Chondrocyte (in vitro differentiated cells): ENCODE data around the gene MRPS15. TPM values are rescaled to one million over a fixed set of nuclear protein-coding genes. Genes with fewer than 3 reads are reported as not detected.
"Not testable (repeated sequence)": the region's sequence is repeated elsewhere in the genome, so short reads cannot be mapped to it uniquely, and the experiment has no call there.

Experiments used
- DNase-seq: peaks from one replicate; pipeline ENCODE4 v3.0.0; 2021; ENCODE audit warnings: mixed read lengths, low spot score
- H3K27ac Mint-ChIP-seq: one replicate; pipeline ENCODE4 v1.8.0; 2021; ENCODE audit warnings: mild to moderate bottlenecking, moderate library complexity, mixed read lengths; ENCODE audit not compliant: unreplicated experiment
- H3K27me3 Mint-ChIP-seq: 2 replicates; pipeline ENCODE4 v1.8.0; 2021; ENCODE audit warnings: low read depth, mixed read lengths
- H3K36me3 Mint-ChIP-seq: 2 replicates; pipeline ENCODE4 v1.8.0; 2021; ENCODE audit warnings: low read depth, mixed read lengths
- H3K4me1 Mint-ChIP-seq: 2 replicates; pipeline ENCODE4 v1.8.0; 2021; ENCODE audit warnings: low read depth, mild to moderate bottlenecking, mixed read lengths
- H3K4me3 Mint-ChIP-seq: one replicate; pipeline ENCODE4 v1.8.0; 2021; ENCODE audit warnings: mild to moderate bottlenecking, moderate library complexity, mixed read lengths; ENCODE audit not compliant: unreplicated experiment
- H3K9me3 Mint-ChIP-seq: 2 replicates; pipeline ENCODE4 v1.8.0; 2021; ENCODE audit warnings: low read depth, mixed read lengths
- CTCF ChIP-seq: fragments of 200-600 bp; sonication (generic); IDR thresholded peaks from 2 replicates; pipeline ENCODE4 v1.5.0; 2021; ENCODE audit warnings: antibody characterized with exemption, mild to moderate bottlenecking, moderate library complexity
- total RNA-seq: library from RNA; stranded (reverse); gene quantifications from 3 replicates; pipeline ENCODE4 v1.2.1, GENCODE V29; 2021

Gene MRPS15
- total RNA-seq, 1 donor from 2014 or later, result 51.3 TPM

DNA sequence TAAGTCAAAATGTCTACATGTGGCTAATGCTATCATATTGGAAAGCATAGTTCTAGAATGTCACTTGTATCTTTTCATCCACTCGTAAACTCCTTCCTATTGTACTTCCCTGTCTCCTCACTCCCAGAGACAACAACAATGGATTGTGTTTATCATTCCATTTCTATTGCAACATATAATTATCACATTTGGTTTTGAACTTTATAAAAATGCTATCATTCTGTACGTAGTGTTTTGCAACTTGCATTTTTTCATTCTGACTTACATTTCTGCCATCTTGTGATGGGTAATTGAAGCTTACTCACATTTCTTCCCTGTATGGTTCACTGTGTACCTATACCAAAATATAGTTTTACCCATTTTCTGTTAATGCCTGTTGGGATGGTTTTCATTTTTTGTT is 33.0 kb upstream of the MRPS15 start:
- Mint-ChIP-seq H3K4me3 (no peak overlapping the region), H3K27ac (no peak overlapping the region), H3K36me3 (no peaks in the 10 kb centered on the region), H3K9me3 (no peaks in the 10 kb centered on the region), H3K27me3 (peaks cover 40% of the 10 kb centered on the region), H3K4me1 (no peaks in the 10 kb centered on the region)
- DNase-seq, result no peak
- no peak for TF ChIP-seq CTCF

DNA sequence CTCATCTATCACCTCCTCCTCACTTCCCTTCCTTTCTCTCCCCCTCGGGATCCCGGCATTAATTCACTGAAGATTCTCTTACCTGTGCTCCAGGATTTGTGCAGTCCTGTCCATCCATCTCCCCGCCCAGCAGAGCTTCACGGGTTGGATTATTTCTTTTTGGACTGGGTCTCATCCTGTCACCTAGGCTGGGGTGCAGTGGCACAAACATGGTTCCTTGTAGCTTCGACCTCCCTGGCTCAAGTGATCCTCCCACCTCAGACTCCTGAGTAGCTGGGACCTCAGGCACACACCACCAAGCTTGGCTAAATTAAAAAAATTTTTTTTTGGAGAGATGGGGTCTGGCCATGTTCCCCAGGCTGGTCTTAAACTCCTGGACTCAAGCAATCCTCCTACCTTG is 30.8 kb upstream of the MRPS15 start:
- no peaks in the 10 kb centered on the region for H3K9me3 Mint-ChIP-seq
- no peaks in the 10 kb centered on the region for H3K36me3 Mint-ChIP-seq
- H3K4me1 Mint-ChIP-seq, result no peaks in the 10 kb centered on the region
- H3K27ac Mint-ChIP-seq, result no peak overlapping the region
- TF ChIP-seq CTCF, result no peak
- no peak overlapping the region for H3K4me3 Mint-ChIP-seq
- H3K27me3 Mint-ChIP-seq, result peaks cover 43% of the 10 kb centered on the region
- DNase-seq, result no peak

DNA sequence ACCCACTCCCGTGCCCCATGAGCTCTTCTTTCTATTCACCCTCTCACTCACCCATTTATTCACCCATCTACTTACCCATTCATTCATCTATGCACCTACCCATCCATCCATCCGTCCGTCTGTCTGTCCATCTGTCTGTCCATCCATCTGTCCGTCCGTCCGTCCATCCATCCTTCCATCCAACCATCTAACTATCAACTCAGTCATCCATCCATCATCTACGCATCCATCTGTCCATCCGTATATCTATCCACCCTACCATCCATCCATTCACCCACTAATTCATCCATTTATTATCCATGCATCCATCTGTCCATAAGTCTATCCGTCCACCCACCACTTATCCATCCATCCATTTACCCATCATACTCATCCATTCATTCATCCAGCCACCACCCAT is 29.3 kb upstream of the MRPS15 start:
- no peak for DNase-seq
- H3K9me3 Mint-ChIP-seq, result no peaks in the 10 kb centered on the region
- no peak overlapping the region for H3K27ac Mint-ChIP-seq
- TF ChIP-seq CTCF, result no peak
- H3K4me1 Mint-ChIP-seq, result no peaks in the 10 kb centered on the region
- no peak overlapping the region for H3K4me3 Mint-ChIP-seq
- H3K36me3 Mint-ChIP-seq, result no peaks in the 10 kb centered on the region
- H3K27me3 Mint-ChIP-seq, result peaks cover 44% of the 10 kb centered on the region

- no peak for TF ChIP-seq CTCF
- H3K4me1 Mint-ChIP-seq, result no peaks in the 10 kb centered on the region
- no peak for DNase-seq
- no peaks in the 10 kb centered on the region for H3K9me3 Mint-ChIP-seq
- H3K27ac Mint-ChIP-seq, result no peak overlapping the region
- no peaks in the 10 kb centered on the region for H3K36me3 Mint-ChIP-seq
- H3K27me3 Mint-ChIP-seq, result peaks cover 46% of the 10 kb centered on the region
- no peak overlapping the region for H3K4me3 Mint-ChIP-seq
Observed at GRCh38 chr1:36492491-36492890, 28.3 kb upstream of the MRPS15 start.

- not testable (repeated sequence) for DNase-seq, H3K36me3 Mint-ChIP-seq, H3K27ac Mint-ChIP-seq, H3K4me1 Mint-ChIP-seq, H3K9me3 Mint-ChIP-seq, H3K4me3 Mint-ChIP-seq
- peaks cover 46% of the 10 kb centered on the region for H3K27me3 Mint-ChIP-seq
Observed at GRCh38 chr1:36489258-36490051, 25.3 kb upstream of the MRPS15 start.

DNA sequence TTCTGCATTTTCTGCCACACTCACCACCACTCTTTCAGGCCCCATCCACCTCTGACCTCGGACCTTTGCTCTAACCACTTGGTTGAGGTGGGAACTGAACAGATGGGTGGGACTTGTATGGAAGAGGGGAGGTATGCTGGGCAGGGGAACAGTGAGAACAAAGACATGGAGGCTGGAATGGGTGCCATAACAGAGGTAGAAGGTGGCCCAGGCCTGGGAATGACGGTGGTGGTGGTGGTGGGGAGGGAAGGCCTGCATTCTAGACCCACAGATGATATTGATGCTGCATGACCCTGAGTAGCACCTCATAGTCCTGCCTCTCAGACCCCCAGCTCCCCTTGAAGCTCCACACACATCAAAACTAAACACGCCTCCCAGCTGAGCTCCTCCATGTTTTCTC is 23.7 kb upstream of the MRPS15 start:
- H3K9me3 Mint-ChIP-seq, result no peaks in the 10 kb centered on the region
- H3K4me3 Mint-ChIP-seq, result no peak overlapping the region
- no peaks in the 10 kb centered on the region for H3K4me1 Mint-ChIP-seq
- no peak for DNase-seq
- no peak overlapping the region for H3K27ac Mint-ChIP-seq
- no peaks in the 10 kb centered on the region for H3K36me3 Mint-ChIP-seq
- peaks cover 43% of the 10 kb centered on the region for H3K27me3 Mint-ChIP-seq
- TF ChIP-seq CTCF, result no peak

- not testable (repeated sequence) for H3K9me3 Mint-ChIP-seq, DNase-seq, H3K36me3 Mint-ChIP-seq, H3K4me1 Mint-ChIP-seq, H3K4me3 Mint-ChIP-seq, H3K27ac Mint-ChIP-seq
- peaks cover 40% of the 10 kb centered on the region for H3K27me3 Mint-ChIP-seq
Observed at GRCh38 chr1:36487336-36487725, 23.1 kb upstream of the MRPS15 start.
